Endothelial cell of umbilical vein (primary cell): ENCODE measurements around the gene ATP10B. TPM values are rescaled to one million over a fixed set of nuclear protein-coding genes. Genes with fewer than 3 reads are reported as not detected.

Source experiments
- Bru-seq: library from RNA; stranded (reverse); fragments of 400-500 nt; gene quantifications from one replicate; lab custom pipeline; 2021; lab: Mats Ljungman, UMichigan
- BruChase-seq, 2 experiments: library from RNA; stranded (reverse); fragments of 400-500 nt; gene quantifications; one replicate each; lab custom pipeline; 2021; lab: Mats Ljungman, UMichigan
- BruUV-seq: library from RNA; stranded (reverse); fragments of 400-500 nt; replicated peaks from 2 replicates; lab custom pipeline; 2021; lab: Mats Ljungman, UMichigan
- CTCF ChIA-PET: fragments of 300-600, 350-600 bp; sonication (Branson Sonifier 250); formaldehyde crosslinking; loops from one replicate; lab custom pipeline; 2021; ENCODE audit warnings: antibody characterized with exemption, inconsistent platforms; lab: Charles Lee
- POLR2A ChIA-PET: fragments of 300-600, 350-600 bp; sonication (Branson Sonifier 250); formaldehyde crosslinking; loops from one replicate; lab custom pipeline; 2021; ENCODE audit warnings: antibody characterized with exemption, inconsistent platforms; lab: Charles Lee
- DNase-seq: peaks from one replicate; pipeline ENCODE4 v3.0.0-alpha.2; 2011; ENCODE audit warnings: low read depth, low spot score
- FAIRE-seq: peaks from 2 replicates; lab custom pipeline; 2011; peaks lifted over from hg19 to GRCh38; lab: Jason Lieb, UNC
- H2AFZ ChIP-seq: 2 replicates; pipeline ENCODE4 v1.6.0; 2012; ENCODE audit warnings: low read depth, low read length, control low read depth, inconsistent platforms
- H3K27ac ChIP-seq: 2 replicates; pipeline ENCODE4 v1.5.1; 2011; ENCODE audit warnings: low read depth, mild to moderate bottlenecking, control low read depth, low read length, moderate library complexity; ENCODE audit not compliant: insufficient read depth
- H3K27me3 ChIP-seq, 2 experiments: 2 replicates each; pipeline versions ENCODE4 v1.6.0 to v1.6.1; 2011; ENCODE audit warnings: low read length in 2 of 2, mixed read lengths in 1 of 2; ENCODE audit not compliant: control insufficient read depth in 2 of 2, insufficient read depth in 2 of 2
- H3K36me3 ChIP-seq, 2 experiments: 2 replicates in 1 of 2; 3 replicates in 1 of 2; pipeline ENCODE4 v1.5.1; 2011; ENCODE audit warnings: low read length in 2 of 2, mild to moderate bottlenecking in 1 of 2, moderate library complexity in 1 of 2; ENCODE audit not compliant: control insufficient read depth in 2 of 2, insufficient read depth in 2 of 2; ENCODE audit errors: extremely low read depth in 1 of 2
- H3K4me1 ChIP-seq: 3 replicates; pipeline ENCODE4 v1.5.1; 2011; ENCODE audit warnings: mild to moderate bottlenecking, low read length; ENCODE audit not compliant: control insufficient read depth, insufficient read depth; ENCODE audit errors: extremely low read depth
- H3K4me2 ChIP-seq: 2 replicates; pipeline ENCODE4 v1.6.1; 2011; ENCODE audit warnings: low read length, control low read depth, mixed read lengths; ENCODE audit not compliant: insufficient read depth
- H3K4me3 ChIP-seq, 3 experiments: fragments of 200-600 bp in 1 of 3; sonication (generic), shearing (Covaris generic) in 1 of 3; replicated peaks in 1 of 3; 2 replicates each; pipeline ENCODE4 v1.5.1; 2011 to 2016; ENCODE audit warnings: control low read depth in 3 of 3, low read length in 3 of 3, mild to moderate bottlenecking in 2 of 3, inconsistent platforms in 1 of 3, low read depth in 1 of 3, moderate library complexity in 1 of 3; ENCODE audit not compliant: insufficient read depth in 1 of 3
- H3K79me2 ChIP-seq: 2 replicates; pipeline ENCODE4 v1.6.0; 2012; ENCODE audit warnings: low read length, inconsistent platforms; ENCODE audit not compliant: control insufficient read depth, insufficient read depth
- H3K9ac ChIP-seq: replicated peaks from 2 replicates; pipeline ENCODE3; 2011; ENCODE audit warnings: low read length, control low read depth; ENCODE audit not compliant: insufficient read depth; ENCODE audit errors: extremely low read depth
- H3K9me1 ChIP-seq: replicated peaks from 3 replicates; pipeline ENCODE4 v1.6.0; 2011; ENCODE audit warnings: mild to moderate bottlenecking, low read length; ENCODE audit not compliant: control insufficient read depth, insufficient read depth; ENCODE audit errors: extremely low read depth
- H3K9me3 ChIP-seq: replicated peaks from 2 replicates; pipeline ENCODE4 v1.5.1; 2012; ENCODE audit warnings: low read length, inconsistent platforms; ENCODE audit not compliant: control insufficient read depth, insufficient read depth
- H4K20me1 ChIP-seq: replicated peaks from 2 replicates; pipeline ENCODE3; 2011; ENCODE audit warnings: mild to moderate bottlenecking, low read length; ENCODE audit not compliant: control insufficient read depth, insufficient read depth; ENCODE audit errors: extremely low read depth
- CTCF ChIP-seq, 2 donors: IDR thresholded peaks; 1 replicate in 1 of 2; 2 replicates in 1 of 2; pipeline ENCODE4 v1.5.1; 2011; ENCODE audit warnings: low read length in 2 of 2, mild to moderate bottlenecking in 2 of 2, moderate library complexity in 2 of 2, control low read depth in 1 of 2, inconsistent platforms in 1 of 2, low read depth in 1 of 2; ENCODE audit not compliant: insufficient read depth in 1 of 2; ENCODE audit errors: extremely low read depth in 1 of 2
- EZH2 ChIP-seq: IDR thresholded peaks from 2 replicates; pipeline ENCODE4 v1.6.1; 2012; ENCODE audit warnings: borderline replicate concordance, low read depth, mild to moderate bottlenecking, moderate library complexity, low read length, inconsistent platforms; ENCODE audit not compliant: severe bottlenecking
- FOS ChIP-seq: IDR thresholded peaks from 2 replicates; pipeline ENCODE4 v1.6.1; 2011; ENCODE audit warnings: mild to moderate bottlenecking, low read length, moderate library complexity, borderline replicate concordance; ENCODE audit not compliant: insufficient read depth
- GATA2 ChIP-seq: IDR thresholded peaks from 2 replicates; pipeline ENCODE4 v1.7.0; 2011; ENCODE audit warnings: low read depth, mild to moderate bottlenecking, moderate library complexity, mixed read lengths, low read length; ENCODE audit not compliant: insufficient read length, insufficient read depth
- JUN ChIP-seq: IDR thresholded peaks from 2 replicates; pipeline ENCODE4 v1.6.1; 2011; ENCODE audit warnings: borderline replicate concordance, low read depth; ENCODE audit not compliant: insufficient read length, insufficient read depth
- MAX ChIP-seq: IDR thresholded peaks from 2 replicates; pipeline ENCODE4 v1.6.1; 2011; ENCODE audit not compliant: insufficient read depth, insufficient read length
- MYC ChIP-seq: IDR thresholded peaks from one replicate; pipeline ENCODE4 v1.6.1; 2011; ENCODE audit warnings: mild to moderate bottlenecking, low read depth, low read length
- POLR2A ChIP-seq: IDR thresholded peaks from 2 replicates; pipeline ENCODE4 v1.6.1; 2012; ENCODE audit warnings: low read depth, mild to moderate bottlenecking, control low read depth, low read length
- POLR2AphosphoS5 ChIP-seq: IDR thresholded peaks from 2 replicates; pipeline ENCODE4 v1.6.1; 2012; ENCODE audit warnings: low read depth, mild to moderate bottlenecking, control low read depth, low read length, moderate library complexity; ENCODE audit not compliant: insufficient read depth
- dilution Hi-C: fragments of 300-500 bp; cut with MboI; formaldehyde crosslinking; loops from one replicate; pipeline ENCODE4 v1.15.0; 2019; ENCODE audit warnings: low sequenced_read_pairs; ENCODE audit not compliant: extremely low pct_ligation_motif_present
- intact Hi-C: fragments of 100-400 bp; cut with micrococcal nuclease; formaldehyde crosslinking; loops from one replicate; pipeline ENCODE4 v1.10.0; 2022
- long read RNA-seq: library from polyadenylated mRNA; stranded (forward); transcript quantifications from one replicate; pipeline ENCODE4 v2.0.0, GENCODE V29; 2021
- polyA minus RNA-seq, 3 experiments: library from RNA; depleted of rRNA, polyadenylated mRNA; stranded (reverse); fragments of >200 nt; gene quantifications; 1 replicate in 1 of 3; 2 replicates in 2 of 3; pipeline ENCODE4 v1.2.3, GENCODE V29; 2011
- polyA plus RNA-seq, 4 experiments: library from polyadenylated mRNA; depleted of rRNA in 3 of 4; stranded (reverse) in 3 of 4; unstranded in 1 of 4; fragments of >200 nt; gene quantifications; 2 replicates each; pipeline versions ENCODE4 v1.2.1 to v1.2.3, GENCODE V29; 2011 to 2012; ENCODE audit warnings: missing spikeins in 1 of 4
- total RNA-seq: library from RNA; stranded (reverse); gene quantifications from 2 replicates; pipeline ENCODE4 v1.2.3, GENCODE V29; 2021

The ATP10B gene
- total RNA-seq (not detected in 2 replicates), polyA plus RNA-seq (not detected in 2 replicates), polyA minus RNA-seq (not detected in 2 replicates), Bru-seq, nascent RNA (percentile 1 among the genes with signal in this experiment), BruChase-seq, experiment 1, labeled RNA remaining after a 6-hour chase (not detected), BruChase-seq, experiment 2, labeled RNA remaining after a 2-hour chase (percentile 1 among the genes with signal in this experiment)
- polyA plus RNA-seq (2011; cell fraction: cytosol; rRNA removed), result not detected in 2 replicates
- not detected in 2 replicates for polyA plus RNA-seq (2011; cell fraction: nucleus; rRNA removed)
- not detected in 2 replicates for polyA plus RNA-seq (2012)
- polyA minus RNA-seq (2011; cell fraction: cytosol; rRNA and poly(A)+ RNA removed), result not detected
- not detected in 2 replicates for polyA minus RNA-seq (2011; cell fraction: nucleus; rRNA and poly(A)+ RNA removed)
- long read RNA-seq, partial matches to known transcripts, result 0 of 1 reads
- long read RNA-seq, other reads (novel, unspliced or antisense), result 1 of 1 reads

- TF ChIP-seq JUN (no peak), MYC (no peak), EZH2 (no peak), POLR2A (no peak), GATA2 (no peak), POLR2AphosphoS5 (no peak), CTCF (IDR thresholded peaks at IDR 0.05; ENCODE audit: extremely low read depth in 1 of 2, insufficient read depth in 1 of 2, low read depth in 1 of 2, low read length in 2 of 2) (no peak), MAX (no peak), FOS (no peak)
- Histone ChIP-seq H3K79me2 (no peaks in the 10 kb centered on the region), H3K9me3 (no peaks in the 10 kb centered on the region), H3K4me1 (no peaks in the 10 kb centered on the region), H3K36me3 (no peaks in the 10 kb centered on the region), H3K4me3 (no peak within 1 kb of the TSS), H2AFZ (no peak within 1 kb of the TSS), H4K20me1 (no peaks in the 10 kb centered on the region), H3K27ac (no peak within 1 kb of the TSS), H3K27me3 (no peaks in the 10 kb centered on the region), H3K4me2 (no peak within 1 kb of the TSS), H3K9ac (no peak within 1 kb of the TSS), H3K9me1 (no peaks in the 10 kb centered on the region)
- BruUV-seq, result no TSS peak
- ChIA-PET CTCF (no interaction called here), POLR2A (no interaction called here)
- FAIRE-seq (no peak), DNase-seq (no peak)
- dilution Hi-C loops (no loop called here), intact Hi-C loops (no loop called here)
Measured at GRCh38 chr5:160852049-160852448, at the start of gene ATP10B. TSS of gene ATP10B (minus strand) at chr5:160852211. CDS start at chr5:160688074, 164,137 bp downstream.
